GM21723 (cell line): ENCODE data around the gene AKR1B1.
"Not testable (repeated sequence)": the region's sequence is repeated elsewhere in the genome, so short reads cannot be mapped to it uniquely, and the experiment has no call there.

Experiments
- ATAC-seq: cut with Tn5 transposase; IDR thresholded peaks from one replicate; pipeline ENCODE4 v1.9.1; 2021; ENCODE audit warnings: mild to moderate bottlenecking, moderate library complexity; ENCODE audit not compliant: unreplicated experiment

Gene AKR1B1

DNA sequence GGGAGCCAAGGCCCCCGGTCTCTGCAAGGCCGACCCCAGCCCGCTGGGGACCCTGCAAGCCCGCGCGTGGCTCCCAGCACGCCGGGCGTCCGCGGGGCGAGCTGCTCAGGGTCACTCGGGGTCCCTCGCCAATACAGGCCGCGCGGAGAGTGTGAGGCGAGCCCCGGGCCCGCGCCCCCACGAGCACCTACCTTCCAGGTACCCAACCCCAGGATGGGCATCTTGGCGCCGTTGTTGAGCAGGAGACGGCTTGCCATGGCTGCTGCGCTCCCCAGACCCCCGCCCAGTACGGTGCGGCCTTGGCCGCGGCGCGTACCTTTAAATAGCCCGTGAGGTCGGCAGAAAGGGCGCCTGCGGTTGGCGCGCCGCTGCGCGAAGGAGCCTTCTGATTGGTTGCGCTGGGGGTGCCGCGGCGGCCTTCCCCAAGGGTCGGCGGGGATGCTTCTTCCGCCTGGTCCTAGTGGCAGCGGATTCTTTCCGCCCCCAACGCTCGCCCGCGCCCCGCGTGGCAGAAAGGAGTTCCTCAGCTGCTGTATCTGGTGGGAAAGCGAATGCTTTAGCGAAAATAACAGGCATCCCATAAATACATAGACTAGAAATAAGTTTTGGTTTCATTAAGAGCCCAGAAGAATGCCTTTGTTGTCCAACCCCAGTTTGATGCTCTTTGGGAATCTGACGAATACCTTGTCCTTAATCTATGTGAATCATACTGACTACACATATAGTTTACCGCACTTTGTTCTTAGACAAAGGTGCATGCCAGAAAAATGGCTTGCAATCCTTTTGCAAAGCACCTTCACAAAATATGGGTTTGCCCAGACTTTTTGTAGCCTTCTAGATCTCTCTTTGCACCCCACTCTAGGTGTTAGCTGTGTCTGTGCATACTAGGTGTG is at the start of gene AKR1B1:
Gene AKR1B1, minus strand, starts transcription at position 295 of the 893 bp plus-strand sequence. Its CDS starts 38 bp downstream, at position 257.
- peak; percentile 97 for ATAC-seq

DNA sequence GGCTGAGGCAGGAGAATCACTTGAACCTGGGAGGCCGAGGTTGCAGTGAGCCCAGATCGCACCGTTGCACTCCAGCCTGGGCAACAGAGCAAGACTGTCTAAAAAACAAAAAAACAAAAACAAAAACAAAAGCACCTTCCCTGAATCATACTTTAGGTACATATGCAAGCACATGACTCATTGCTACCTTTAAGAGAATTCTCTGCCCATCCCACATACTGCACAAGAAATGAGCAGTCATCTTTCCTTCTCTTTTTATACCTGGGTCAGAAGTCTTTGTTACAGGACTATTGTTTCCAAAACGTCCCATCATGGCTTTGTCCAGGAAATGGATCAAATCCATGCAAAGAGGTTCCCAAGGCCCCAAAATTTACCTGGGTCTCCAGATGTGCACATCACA is 47.0 kb upstream of the AKR1B1 start:
- ATAC-seq = no peak

DNA sequence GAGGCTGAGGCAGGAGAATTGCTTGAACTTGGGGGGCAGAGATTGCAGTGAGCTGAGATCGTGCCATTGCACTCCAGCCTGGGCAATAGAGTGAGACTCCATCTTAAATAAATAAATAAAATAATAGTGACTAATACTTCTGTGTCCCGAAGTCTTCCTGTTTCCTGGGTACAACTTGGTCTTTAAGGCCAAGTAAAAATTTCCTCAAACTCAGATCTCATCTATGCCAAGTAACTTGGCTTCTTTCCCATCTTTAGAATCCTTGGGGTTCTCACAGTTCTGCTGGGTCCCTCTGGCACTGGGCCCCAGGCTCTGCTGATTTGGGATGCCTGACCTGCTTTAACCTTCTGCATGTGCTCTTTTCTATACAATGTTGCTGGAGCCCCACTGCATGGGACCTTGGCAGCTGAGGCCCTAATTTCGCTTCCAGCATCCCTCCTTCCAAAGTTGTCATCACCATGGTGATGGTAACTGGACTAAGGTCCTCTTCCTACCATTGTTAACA is 45.8 kb upstream of the AKR1B1 start:
- ATAC-seq = no peak

GRCh38 chr7:134502463-134503371 is 43.8 kb upstream of the AKR1B1 start:
- no peak for ATAC-seq

DNA sequence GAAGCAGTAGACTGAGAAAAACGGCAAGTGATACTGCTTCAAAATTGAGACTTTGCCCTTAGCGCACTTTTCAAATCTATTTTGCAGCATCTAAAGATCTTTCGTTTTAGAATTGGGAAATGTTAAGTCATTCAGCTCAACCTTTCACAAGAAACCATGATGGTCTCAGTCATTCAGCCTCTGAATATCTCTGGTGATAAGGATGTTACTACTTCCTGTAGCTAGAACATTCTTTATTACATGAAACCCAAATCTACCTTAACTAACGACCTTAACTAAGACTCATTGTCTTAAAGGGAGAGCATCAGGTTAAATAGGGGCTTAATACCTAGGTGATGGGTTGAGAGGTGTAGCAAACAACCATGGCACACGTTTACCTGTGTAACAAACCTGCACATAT is 42.1 kb upstream of the AKR1B1 start:
- no peak for ATAC-seq

- ATAC-seq = no peak
Observed at GRCh38 chr7:134500406-134500805, 41.5 kb upstream of the AKR1B1 start.

DNA sequence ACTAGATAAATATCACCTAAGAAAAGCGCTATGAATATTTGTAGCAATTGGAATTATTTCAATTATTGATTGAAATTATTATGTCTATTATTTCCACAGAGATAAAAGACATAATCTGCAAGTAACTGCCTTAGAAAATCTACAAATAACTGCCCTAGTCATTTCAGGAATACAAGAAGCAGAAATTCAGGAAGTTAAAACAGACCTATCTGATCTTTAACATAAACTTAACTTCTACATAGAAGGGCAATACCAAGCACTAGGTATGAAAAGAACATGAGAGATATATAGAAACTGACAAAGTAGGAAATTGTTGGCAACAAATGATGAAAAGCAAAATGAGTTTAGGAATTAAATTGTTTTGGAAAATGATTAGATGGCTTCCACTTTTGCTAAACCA is 36.6 kb upstream of the AKR1B1 start:
- no peak for ATAC-seq

DNA sequence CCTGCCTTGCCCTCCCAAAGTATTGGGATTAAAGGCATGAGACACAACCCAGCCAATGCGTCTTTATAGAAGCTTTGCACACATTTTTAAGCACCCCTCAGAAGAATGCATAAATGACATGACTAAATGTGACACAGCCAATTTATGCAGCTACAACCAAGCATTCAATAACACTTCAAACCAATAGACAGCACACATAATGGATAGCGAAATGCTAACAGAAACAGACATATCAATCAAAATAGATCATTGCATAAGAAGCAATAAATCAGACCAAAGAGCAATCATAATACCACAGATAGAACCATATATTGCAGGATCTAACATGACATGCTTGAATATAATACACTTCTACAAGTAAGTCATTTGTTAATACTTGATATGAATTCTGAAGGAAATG is 34.2 kb upstream of the AKR1B1 start:
- ATAC-seq = no peak

- ATAC-seq = not testable (repeated sequence)
Observed at GRCh38 chr7:134487721-134488120, 28.8 kb upstream of the AKR1B1 start.

- ATAC-seq = no peak
Observed at GRCh38 chr7:134485203-134485602, 26.3 kb upstream of the AKR1B1 start.

DNA sequence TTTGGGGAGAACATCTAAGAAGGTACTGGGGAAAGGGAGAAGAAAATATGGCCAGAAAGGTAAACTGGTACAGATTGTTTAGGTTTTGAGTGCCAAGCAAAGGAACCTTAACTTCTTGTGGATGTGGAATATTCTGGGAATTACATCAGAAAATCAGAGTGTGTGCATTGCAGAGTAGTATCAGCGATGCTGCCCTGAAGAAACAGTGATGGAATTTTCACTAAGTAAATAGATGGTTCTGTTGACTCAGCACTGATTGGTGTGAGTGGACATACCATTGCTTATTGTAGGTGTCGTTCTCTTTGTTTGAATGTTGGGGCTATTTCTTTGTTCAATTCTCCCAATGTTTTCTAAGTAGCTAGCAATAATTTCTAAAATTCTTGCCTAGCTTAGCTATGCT is 24.4 kb upstream of the AKR1B1 start:
- ATAC-seq = no peak

DNA sequence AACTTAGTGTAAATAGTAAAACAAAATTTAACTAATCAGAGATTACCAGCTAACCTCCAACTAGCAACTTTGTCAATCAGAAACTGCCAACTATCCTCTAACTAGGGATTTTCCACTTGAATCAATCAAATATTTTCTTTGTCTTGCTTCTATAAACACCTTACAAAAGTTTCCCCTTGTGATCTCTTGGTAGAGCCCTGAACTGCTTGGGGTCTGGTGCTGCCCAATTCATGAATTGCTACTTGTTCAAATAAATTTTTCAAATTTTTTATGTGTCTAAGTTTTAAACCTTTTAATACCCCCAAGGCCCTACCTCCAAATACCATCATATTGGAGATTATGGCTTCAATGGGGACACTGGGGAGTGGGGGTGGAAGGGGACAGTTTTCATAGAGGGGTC is 24.0 kb upstream of the AKR1B1 start:
- no peak for ATAC-seq

DNA sequence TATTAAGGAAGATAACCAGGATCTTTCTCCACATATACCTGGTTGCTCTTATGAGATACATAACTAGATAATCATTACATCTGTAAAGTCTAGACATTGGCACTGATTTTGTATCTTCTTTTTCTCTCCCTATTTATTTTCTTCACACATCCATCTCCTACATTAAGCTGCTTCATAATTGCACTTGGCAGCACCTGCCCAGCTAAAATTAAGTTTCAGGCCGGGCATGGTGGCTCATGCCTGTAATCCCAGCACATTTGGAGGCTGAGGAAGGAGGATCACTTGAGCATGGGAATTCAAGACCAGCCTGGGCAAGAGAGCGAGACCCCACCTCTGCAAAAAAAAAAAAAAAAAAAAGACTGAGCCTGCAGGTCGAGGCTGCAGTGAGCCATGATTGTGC is 22.3 kb upstream of the AKR1B1 start:
- ATAC-seq = no peak

DNA sequence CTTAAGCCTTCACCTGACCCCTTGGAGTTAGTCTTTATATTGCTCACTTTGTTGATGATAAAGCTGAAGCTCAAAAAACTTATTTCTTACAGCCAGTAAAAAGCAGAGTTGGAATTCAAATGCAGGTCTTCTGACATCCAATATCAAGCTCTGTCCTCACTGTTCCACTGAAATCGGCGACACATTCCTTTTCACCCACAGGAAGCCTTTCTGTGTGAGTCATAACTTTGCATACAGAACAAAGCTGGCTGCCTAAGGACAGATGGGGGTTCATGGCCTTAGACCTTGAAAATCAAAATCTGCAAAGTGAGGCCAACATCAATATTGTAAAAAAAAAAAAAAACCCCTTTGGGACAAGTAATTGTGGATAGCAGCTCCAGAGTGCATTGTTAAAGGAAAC is 21.8 kb upstream of the AKR1B1 start:
- ATAC-seq = no peak

DNA sequence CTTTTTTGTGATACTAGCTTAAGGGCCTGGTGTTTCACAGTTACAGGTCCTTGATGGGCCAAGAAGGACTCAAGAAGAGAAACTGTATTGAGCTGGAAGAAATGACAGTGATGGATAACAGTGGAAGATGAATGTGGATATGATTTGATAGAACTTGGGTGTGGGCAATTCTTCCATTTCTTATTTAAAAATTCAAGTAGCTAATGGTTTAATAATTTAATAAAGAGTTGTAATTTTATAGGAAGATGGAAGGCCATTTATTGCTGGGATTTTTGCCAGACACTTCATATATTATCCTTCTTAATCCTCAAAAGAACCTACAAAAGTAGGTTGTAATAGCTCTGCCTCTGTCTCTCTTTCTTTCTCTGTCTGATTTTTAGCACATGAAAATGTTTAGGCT is 21.3 kb upstream of the AKR1B1 start:
- ATAC-seq = no peak

- no peak for ATAC-seq
Observed at GRCh38 chr7:134478707-134479106, 19.8 kb upstream of the AKR1B1 start.

GRCh38 chr7:134477954-134478353 is 19.1 kb upstream of the AKR1B1 start:
- ATAC-seq = no peak

DNA sequence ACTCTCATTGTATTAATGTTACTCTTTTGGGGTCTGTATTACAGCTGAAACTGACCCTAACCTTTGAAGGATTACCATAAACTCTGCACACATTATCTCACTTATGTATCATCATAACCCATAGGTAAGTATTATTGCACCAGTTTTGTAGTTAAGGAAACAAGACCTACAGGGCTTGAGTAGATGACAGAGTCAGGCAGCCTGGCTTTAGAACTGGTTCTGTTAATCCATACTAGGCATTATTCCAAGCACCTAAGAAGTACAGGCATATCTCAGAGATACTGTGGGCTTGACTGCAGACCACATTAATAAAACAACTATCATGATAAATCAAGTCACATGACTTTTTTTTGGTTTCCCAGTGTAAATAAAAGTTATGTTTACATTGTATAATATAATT is 17.1 kb upstream of the AKR1B1 start:
- ATAC-seq = no peak

GRCh38 chr7:134474828-134475227 is 15.9 kb upstream of the AKR1B1 start:
- no peak for ATAC-seq

DNA sequence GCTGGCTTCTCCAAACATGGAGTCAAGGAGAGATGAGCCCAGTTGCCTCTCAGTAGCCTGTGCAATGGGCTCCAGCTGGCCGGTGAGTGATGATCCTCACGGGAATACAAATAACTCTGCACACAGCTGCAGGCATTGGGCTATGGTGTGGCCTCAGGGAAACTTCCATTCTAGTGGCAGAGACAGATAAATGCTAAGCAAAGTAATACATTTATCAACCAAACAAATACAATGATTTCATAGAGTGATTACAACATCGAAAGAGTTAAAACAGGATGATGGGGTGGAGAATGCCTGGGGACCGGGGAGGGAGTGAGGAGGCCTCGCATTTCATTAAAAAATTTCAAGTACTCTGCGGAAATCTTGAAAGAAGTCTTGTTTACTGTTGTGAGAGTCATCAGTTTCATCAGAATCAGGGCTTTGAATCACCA is 15.0 kb upstream of the AKR1B1 start:
- ATAC-seq = no peak

- ATAC-seq = no peak
Observed at GRCh38 chr7:134472572-134473244, 13.8 kb upstream of the AKR1B1 start.
